Upper lobe of left lung (tissue), 4 donors: ENCODE measurements around the gene EMP1.

Experiments
- CTCF ChIP-seq, 6 experiments: fragments of 450-650 bp in 4 of 6; fragments of 200-600 bp in 2 of 6; sonication (generic) in 2 of 6; IDR thresholded peaks; one replicate each; pipeline ENCODE4 v1.5.1; 2016 to 2019; ENCODE audit warnings: antibody characterized with exemption in 6 of 6
- EP300 ChIP-seq, 4 donors: sonication (generic); formaldehyde crosslinking; IDR thresholded peaks; one replicate each; pipeline ENCODE4 v1.5.1; 2017; ENCODE audit warnings: antibody characterized with exemption in 4 of 4, control low read depth in 2 of 4
- POLR2A ChIP-seq, 4 donors: fragments of 450-650 bp; IDR thresholded peaks; one replicate each; pipeline ENCODE4 v1.5.1; 2016 to 2017; ENCODE audit warnings: antibody characterized with exemption in 4 of 4, mild to moderate bottlenecking in 2 of 4

- TF ChIP-seq CTCF (IDR thresholded peaks at IDR 0.05) (no peak), POLR2A (IDR thresholded peaks at IDR 0.05) (no peak), EP300 (IDR thresholded peaks at IDR 0.05) (no peak)
Observed at GRCh38 chr12:13152756-13153155, 43.8 kb upstream of the EMP1 start.
